HFF-Myc (cell line): ENCODE data around the gene INAFM2.

Source experiments
- DNase-seq: peaks from one replicate; pipeline ENCODE4 v3.0.0-alpha.2; 2011; ENCODE audit warnings: low read depth; ENCODE audit errors: extremely low read depth
- H3K4me3 ChIP-seq: replicated peaks from 2 replicates; pipeline ENCODE4 v1.5.1; 2011; ENCODE audit warnings: low read depth, mild to moderate bottlenecking, control low read depth, low read length
- TF ChIP-seq, protein P1 (sequence below): IDR thresholded peaks from 2 replicates; pipeline ENCODE4 v1.5.1; 2012; ENCODE audit warnings: mild to moderate bottlenecking, low read depth, low read length, control low read depth; ENCODE audit errors: missing control alignments

INAFM2 gene

DNA sequence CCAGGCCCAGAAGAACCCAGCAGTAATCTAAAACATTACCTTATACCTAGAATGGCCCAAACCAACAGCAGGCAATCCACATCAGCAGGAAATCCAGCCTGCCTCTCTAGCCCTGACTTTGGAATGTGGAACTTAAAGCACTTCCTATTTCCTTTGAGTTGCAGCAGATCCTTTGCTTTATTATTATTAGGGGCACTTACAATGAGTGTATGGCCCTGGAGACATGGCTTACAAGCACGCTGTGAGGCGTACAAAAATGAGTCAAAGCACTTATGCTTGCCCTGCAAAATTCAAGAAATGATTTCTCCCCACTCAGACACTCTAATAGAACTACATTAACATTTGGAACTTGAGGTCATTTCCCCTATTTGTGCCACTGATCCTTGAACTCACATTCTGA lies 49.5 kb downstream of the INAFM2 start:
- no peak overlapping the region for H3K4me3 ChIP-seq
- TF ChIP-seq, protein P1, sequence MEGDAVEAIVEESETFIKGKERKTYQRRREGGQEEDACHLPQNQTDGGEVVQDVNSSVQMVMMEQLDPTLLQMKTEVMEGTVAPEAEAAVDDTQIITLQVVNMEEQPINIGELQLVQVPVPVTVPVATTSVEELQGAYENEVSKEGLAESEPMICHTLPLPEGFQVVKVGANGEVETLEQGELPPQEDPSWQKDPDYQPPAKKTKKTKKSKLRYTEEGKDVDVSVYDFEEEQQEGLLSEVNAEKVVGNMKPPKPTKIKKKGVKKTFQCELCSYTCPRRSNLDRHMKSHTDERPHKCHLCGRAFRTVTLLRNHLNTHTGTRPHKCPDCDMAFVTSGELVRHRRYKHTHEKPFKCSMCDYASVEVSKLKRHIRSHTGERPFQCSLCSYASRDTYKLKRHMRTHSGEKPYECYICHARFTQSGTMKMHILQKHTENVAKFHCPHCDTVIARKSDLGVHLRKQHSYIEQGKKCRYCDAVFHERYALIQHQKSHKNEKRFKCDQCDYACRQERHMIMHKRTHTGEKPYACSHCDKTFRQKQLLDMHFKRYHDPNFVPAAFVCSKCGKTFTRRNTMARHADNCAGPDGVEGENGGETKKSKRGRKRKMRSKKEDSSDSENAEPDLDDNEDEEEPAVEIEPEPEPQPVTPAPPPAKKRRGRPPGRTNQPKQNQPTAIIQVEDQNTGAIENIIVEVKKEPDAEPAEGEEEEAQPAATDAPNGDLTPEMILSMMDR = no peak
- no peak for DNase-seq
